HL-60/S4 treated with retinoic acid at 250 ng/mL for 4 days and 3 days (cell line): ENCODE results near the gene MS4A18.
"Not testable (repeated sequence)": the region's sequence is repeated elsewhere in the genome, so short reads cannot be mapped to it uniquely, and the experiment has no call there.

Source experiments
- in situ Hi-C: fragments of 300-500 bp; cut with MboI; formaldehyde crosslinking; loops from 2 replicates; pipeline ENCODE4 v1.7.0; 2022; ENCODE audit warnings: low sequenced_read_pairs

Gene MS4A18

GRCh38 chr11:60734279-60734678 is 9.8 kb downstream of the MS4A18 start:
- in situ Hi-C loops = no loop called here

- in situ Hi-C loops = no loop called here
These were observed 14.6 kb downstream of the MS4A18 start for GRCh38 chr11:60739114-60739513.

- in situ Hi-C loops = no loop called here
These were observed 16.1 kb downstream of the MS4A18 start for GRCh38 chr11:60740573-60740972.

- in situ Hi-C loops = no loop called here
These were observed 16.9 kb downstream of the MS4A18 start for GRCh38 chr11:60741421-60741820.

- in situ Hi-C loops = no loop called here
These were observed 18.5 kb downstream of the MS4A18 start for GRCh38 chr11:60743058-60743457.

- in situ Hi-C loops = no loop called here
These were observed 19.6 kb downstream of the MS4A18 start for GRCh38 chr11:60744114-60744513.

GRCh38 chr11:60747359-60747873 is 22.9 kb downstream of the MS4A18 start:
- in situ Hi-C loops = no loop called here

GRCh38 chr11:60748225-60748624 is 23.7 kb downstream of the MS4A18 start:
- in situ Hi-C loops = no loop called here

- in situ Hi-C loops = no loop called here
These were observed 24.3 kb downstream of the MS4A18 start for GRCh38 chr11:60748821-60749220.

GRCh38 chr11:60750911-60751310 is 26.4 kb downstream of the MS4A18 start:
- in situ Hi-C loops = no loop called here

- in situ Hi-C loops = no loop called here
These were observed 28.8 kb downstream of the MS4A18 start for GRCh38 chr11:60753309-60753708.

GRCh38 chr11:60754887-60755286 is 30.4 kb downstream of the MS4A18 start:
- in situ Hi-C loops = no loop called here

GRCh38 chr11:60756307-60757032 is 31.9 kb downstream of the MS4A18 start, which contains the start of gene MS4A15:
Gene MS4A15, plus strand, starts transcription at chr11:60756867. Its CDS starts 6,867 bp downstream, at chr11:60763734.
- in situ Hi-C loops = no loop called here

GRCh38 chr11:60757231-60757800 is 32.8 kb downstream of the MS4A18 start:
- in situ Hi-C loops = no loop called here

- in situ Hi-C loops = not testable (repeated sequence)
These were observed 34.2 kb downstream of the MS4A18 start for GRCh38 chr11:60758671-60759070.

- in situ Hi-C loops = not testable (repeated sequence)
These were observed 35.1 kb downstream of the MS4A18 start for GRCh38 chr11:60759438-60760225.

GRCh38 chr11:60761436-60762190 is 37.1 kb downstream of the MS4A18 start:
- in situ Hi-C loops = no loop called here

GRCh38 chr11:60762851-60763691 is 38.6 kb downstream of the MS4A18 start:
- in situ Hi-C loops = no loop called here

- in situ Hi-C loops = no loop called here
These were observed 39.3 kb downstream of the MS4A18 start for GRCh38 chr11:60763692-60764369.
